PC-3 (cell line): ENCODE data around the gene BSPH1. TPM values are rescaled to one million over a fixed set of nuclear protein-coding genes. Genes with fewer than 3 reads are reported as not detected.

Source experiments
- ATAC-seq: fragments of 200-7000 bp; cut with Tn5 transposase; 2 replicates; pipeline ENCODE4 v1.9.1; 2020; ENCODE audit warnings: mild to moderate bottlenecking, moderate library complexity
- BruUV-seq: library from RNA; stranded (reverse); fragments of 400-500 nt; replicated peaks from 2 replicates; lab custom pipeline; 2021; lab: Mats Ljungman, UMichigan
- CTCF ChIA-PET: fragments of 300-600 bp; sonication (Branson Sonifier 250); formaldehyde crosslinking; loops from one replicate; lab custom pipeline; 2022; ENCODE audit warnings: antibody characterized with exemption; lab: Charles Lee
- POLR2A ChIA-PET: fragments of 300-600 bp; sonication (Branson Sonifier 250); formaldehyde crosslinking; loops from one replicate; lab custom pipeline; 2022; ENCODE audit warnings: antibody characterized with exemption; ENCODE audit not compliant: unreplicated experiment; lab: Charles Lee
- DNase-seq: peaks from one replicate; pipeline ENCODE4 v3.0.0-alpha.2; 2015
- H2AFZ ChIP-seq: fragments of 300-600 bp; sonication (generic); 2 replicates; pipeline ENCODE4 v1.6.0; 2016; ENCODE audit warnings: antibody characterized with exemption, low read length
- H3F3A ChIP-seq: fragments of 300-600 bp; sonication (generic); one replicate; pipeline ENCODE4 v1.6.0; 2017; ENCODE audit warnings: antibody characterized with exemption, low read length, control low read depth, mild to moderate bottlenecking; ENCODE audit not compliant: unreplicated experiment
- H3K27ac ChIP-seq: fragments of 300-600 bp; sonication (generic); 2 replicates; pipeline ENCODE4 v1.5.1; 2016; ENCODE audit warnings: mild to moderate bottlenecking, low read length
- H3K27me3 ChIP-seq: fragments of 300-600 bp; sonication (generic); 2 replicates; pipeline ENCODE4 v1.6.1; 2016; ENCODE audit warnings: low read length, mixed read lengths
- H3K36me3 ChIP-seq: fragments of 300-600 bp; sonication (generic); 2 replicates; pipeline ENCODE4 v1.6.1; 2016; ENCODE audit warnings: low read depth, mixed run types, low read length, mixed read lengths
- H3K4me1 ChIP-seq: fragments of 300-600 bp; sonication (generic); 2 replicates; pipeline ENCODE4 v1.5.1; 2016; ENCODE audit warnings: low read length; ENCODE audit not compliant: insufficient read depth
- H3K4me2 ChIP-seq: fragments of 300-600 bp; sonication (generic); 2 replicates; pipeline ENCODE4 v1.6.0; 2016; ENCODE audit warnings: low read length
- H3K4me3 ChIP-seq: fragments of 300-600 bp; sonication (generic); 2 replicates; pipeline ENCODE4 v1.5.1; 2016; ENCODE audit warnings: mild to moderate bottlenecking, low read length, mixed read lengths
- H3K79me2 ChIP-seq: fragments of 300-600 bp; sonication (generic); 2 replicates; pipeline ENCODE4 v1.6.1; 2017; ENCODE audit warnings: low read length, mixed read lengths
- H3K9ac ChIP-seq: fragments of 300-600 bp; sonication (generic); 2 replicates; pipeline ENCODE4 v1.6.0; 2016; ENCODE audit warnings: mild to moderate bottlenecking, low read length
- H3K9me2 ChIP-seq: fragments of 300-600 bp; sonication (generic); replicated peaks from 2 replicates; pipeline ENCODE4 v1.6.1; 2016; ENCODE audit warnings: mixed run types, low read length, mixed read lengths
- H3K9me3 ChIP-seq: fragments of 300-600 bp; sonication (generic); 2 replicates; pipeline ENCODE4 v1.6.1; 2016; ENCODE audit warnings: low read length, mixed read lengths
- H4K20me1 ChIP-seq: fragments of 300-600 bp; sonication (generic); 2 replicates; pipeline ENCODE4 v1.6.1; 2016; ENCODE audit warnings: low read length, mixed read lengths
- CTCF ChIP-seq: fragments of 300-600 bp; sonication (generic); conservative IDR thresholded peaks from 2 replicates; pipeline ENCODE4 v1.5.1; 2017; ENCODE audit warnings: antibody characterized with exemption, low read depth, mild to moderate bottlenecking, low read length
- EZH2 ChIP-seq: fragments of 300-600 bp; sonication (generic); IDR thresholded peaks from one replicate; pipeline ENCODE4 v1.6.1; 2017; ENCODE audit warnings: antibody characterized with exemption, mild to moderate bottlenecking, low read length; ENCODE audit not compliant: unreplicated experiment
- EZH2phosphoT487 ChIP-seq: fragments of 300-600 bp; sonication (generic); IDR thresholded peaks from 2 replicates; pipeline ENCODE4 v1.6.1; 2018; ENCODE audit warnings: mild to moderate bottlenecking, antibody characterized with exemption, low read length, borderline replicate concordance
- intact Hi-C: fragments of 100-400 bp; cut with micrococcal nuclease; formaldehyde crosslinking; loops from 2 replicates; pipeline ENCODE4 v1.9.0; 2023
- total RNA-seq: library from RNA; depleted of rRNA; stranded (reverse); fragments of >200 nt; gene quantifications from 2 replicates; pipeline ENCODE4 v1.2.3, GENCODE V29; 2014

Gene BSPH1
- total RNA-seq, 1 experiment from 2014 or later: not detected

DNA sequence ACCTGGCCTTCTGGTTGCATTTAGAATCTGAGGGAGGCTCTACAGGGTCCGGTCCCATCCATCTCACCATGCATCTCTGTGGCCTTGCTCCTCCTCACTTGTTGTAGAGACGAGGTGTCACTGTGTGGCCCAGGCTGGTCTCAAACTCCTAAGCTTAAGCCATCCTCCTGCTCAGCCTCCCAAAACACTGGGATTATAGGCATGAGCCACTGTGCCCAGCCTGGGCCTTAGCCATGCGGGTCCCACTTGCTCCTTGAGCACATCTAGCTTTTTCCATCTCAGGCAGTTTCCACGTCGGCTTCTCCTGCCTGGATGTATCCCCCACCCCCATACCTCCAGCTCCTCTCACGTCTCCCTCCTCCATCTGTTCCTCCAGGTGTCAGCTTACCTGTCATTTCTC lies 12.3 kb upstream of the BSPH1 start:
- no peak for TF ChIP-seq EZH2phosphoT487
- no peak for TF ChIP-seq CTCF
- Histone ChIP-seq H3K9ac (no peak overlapping the region), H4K20me1 (no peaks in the 10 kb centered on the region), H3K4me3 (no peak overlapping the region), H3K36me3 (no peaks in the 10 kb centered on the region), H2AFZ (no peak overlapping the region), H3K27ac (no peak overlapping the region), H3K9me2 (no peaks in the 10 kb centered on the region), H3F3A (no peaks in the 10 kb centered on the region), H3K9me3 (no peaks in the 10 kb centered on the region), H3K27me3 (no peaks in the 10 kb centered on the region), H3K4me2 (no peak overlapping the region), H3K79me2 (no peaks in the 10 kb centered on the region), H3K4me1 (no peaks in the 10 kb centered on the region)
- intact Hi-C loops: no loop called here
- no peak for ATAC-seq
- CTCF ChIA-PET: no interaction called here
- DNase-seq: no peak
- no TSS peak for BruUV-seq
- POLR2A ChIA-PET: no interaction called here

- Histone ChIP-seq H3F3A (no peaks in the 10 kb centered on the region), H3K79me2 (no peaks in the 10 kb centered on the region), H2AFZ (no peak overlapping the region), H3K4me2 (no peak overlapping the region), H3K9me2 (no peaks in the 10 kb centered on the region), H3K4me3 (no peak overlapping the region), H3K9ac (no peak overlapping the region), H3K27me3 (no peaks in the 10 kb centered on the region), H3K9me3 (no peaks in the 10 kb centered on the region), H3K36me3 (no peaks in the 10 kb centered on the region), H4K20me1 (no peaks in the 10 kb centered on the region), H3K27ac (no peak overlapping the region), H3K4me1 (no peaks in the 10 kb centered on the region)
- no TSS peak for BruUV-seq
- no peak for ATAC-seq
- intact Hi-C loops: no loop called here
- POLR2A ChIA-PET: no interaction called here
- TF ChIP-seq EZH2 (no peak), EZH2phosphoT487 (no peak), CTCF (no peak)
- DNase-seq: peak; percentile 2
- CTCF ChIA-PET: no interaction called here
Observed at GRCh38 chr19:48000846-48001245, 8.9 kb upstream of the BSPH1 start.

DNA sequence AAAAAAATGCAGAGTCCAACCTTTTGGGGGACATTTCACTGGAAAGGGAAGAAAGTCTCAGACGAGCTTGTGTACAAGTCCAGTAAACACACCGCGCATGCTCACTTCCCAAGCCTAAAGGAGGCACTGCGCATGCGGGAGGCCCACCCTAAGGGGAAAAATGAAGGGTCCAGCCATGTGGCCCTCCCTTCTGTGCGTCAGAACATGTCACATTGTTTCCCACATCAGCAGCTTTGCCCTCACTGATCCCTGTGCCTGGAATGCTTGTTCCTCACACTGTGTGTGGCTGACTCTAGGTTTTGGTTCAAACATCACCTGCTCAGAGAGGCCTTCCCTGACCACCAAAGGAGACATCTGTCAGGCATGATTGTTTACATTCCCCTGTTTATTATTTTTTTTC lies 6.8 kb upstream of the BSPH1 start:
- H3K9me2 ChIP-seq: no peaks in the 10 kb centered on the region
- no peak overlapping the region for H3K4me3 ChIP-seq
- DNase-seq: no peak
- H3K9ac ChIP-seq: no peak overlapping the region
- H3K36me3 ChIP-seq: no peaks in the 10 kb centered on the region
- TF ChIP-seq EZH2: no peak
- TF ChIP-seq EZH2phosphoT487: no peak
- no peak for TF ChIP-seq CTCF
- no peaks in the 10 kb centered on the region for H3K9me3 ChIP-seq
- POLR2A ChIA-PET: no interaction called here
- intact Hi-C loops: no loop called here
- no peaks in the 10 kb centered on the region for H4K20me1 ChIP-seq
- H3K27me3 ChIP-seq: no peaks in the 10 kb centered on the region
- no peaks in the 10 kb centered on the region for H3K79me2 ChIP-seq
- no peak overlapping the region for H2AFZ ChIP-seq
- CTCF ChIA-PET: no interaction called here
- ATAC-seq: no peak
- BruUV-seq: no TSS peak
- H3K27ac ChIP-seq: no peak overlapping the region
- H3K4me1 ChIP-seq: no peaks in the 10 kb centered on the region
- no peak overlapping the region for H3K4me2 ChIP-seq
- H3F3A ChIP-seq: no peaks in the 10 kb centered on the region
